VCaP (cell line): ENCODE data around the gene EVC.

ENCODE experiments used
- H3K27ac ChIP-seq: fragments of 450-650 bp; 2 replicates; pipeline ENCODE4 v1.5.1; 2017
- CTCF ChIP-seq: fragments of 450-650 bp; conservative IDR thresholded peaks from 2 replicates; pipeline ENCODE4 v1.5.1; 2017; ENCODE audit warnings: mild to moderate bottlenecking, moderate library complexity

EVC gene

GRCh38 chr4:5746829-5747737, 36.1 kb downstream of the EVC start:
- TF ChIP-seq CTCF = no peak
- H3K27ac ChIP-seq = no peak overlapping the region

- TF ChIP-seq CTCF = no peak
- H3K27ac ChIP-seq = no peak overlapping the region
These were observed 36.9 kb downstream of the EVC start for GRCh38 chr4:5747738-5748375.

- H3K27ac ChIP-seq = no peak overlapping the region
- no peak for TF ChIP-seq CTCF
These were observed 38.6 kb downstream of the EVC start for GRCh38 chr4:5749568-5749967.

GRCh38 chr4:5750052-5750945, 39.3 kb downstream of the EVC start:
- no peak for TF ChIP-seq CTCF
- H3K27ac ChIP-seq = no peak overlapping the region

- TF ChIP-seq CTCF = no peak
- no peak overlapping the region for H3K27ac ChIP-seq
These were observed 40.1 kb downstream of the EVC start for GRCh38 chr4:5750946-5751665.

- no peak for TF ChIP-seq CTCF
- H3K27ac ChIP-seq = no peak overlapping the region
These were observed 40.8 kb downstream of the EVC start for GRCh38 chr4:5751666-5752375.
